MM.1S (cell line): ENCODE data around the gene ZNF507.
A peak's percentile ranks its signal among the peaks of the same experiment; 100 is the strongest.

Source experiments
- DNase-seq: peaks from one replicate; pipeline ENCODE4 v3.0.0-alpha.2; 2015
- H2AFZ ChIP-seq: fragments of 300-600 bp; sonication (generic); 2 replicates; pipeline ENCODE4 v1.6.0; 2016; ENCODE audit warnings: antibody characterized with exemption, low read length
- H3F3A ChIP-seq: fragments of 300-600 bp; sonication (generic); 2 replicates; pipeline ENCODE4 v1.6.1; 2016; ENCODE audit warnings: mild to moderate bottlenecking, antibody characterized with exemption, low read length, moderate library complexity, mixed read lengths; ENCODE audit not compliant: insufficient read depth
- H3K27ac ChIP-seq: fragments of 300-600 bp; sonication (generic); 2 replicates; pipeline ENCODE4 v1.5.1; 2016; ENCODE audit warnings: mild to moderate bottlenecking, low read length
- H3K27me3 ChIP-seq: fragments of 300-600 bp; sonication (generic); replicated peaks from 2 replicates; pipeline ENCODE4 v1.6.0; 2016; ENCODE audit warnings: low read length; ENCODE audit not compliant: insufficient read depth
- H3K36me3 ChIP-seq: fragments of 300-600 bp; sonication (generic); replicated peaks from 2 replicates; pipeline ENCODE4 v1.6.1; 2016; ENCODE audit warnings: mild to moderate bottlenecking, low read length, mixed read lengths; ENCODE audit not compliant: insufficient read depth
- H3K4me1 ChIP-seq: fragments of 300-600 bp; sonication (generic); 2 replicates; pipeline ENCODE4 v1.6.1; 2016; ENCODE audit warnings: low read length, mixed read lengths
- H3K4me2 ChIP-seq: fragments of 300-600 bp; sonication (generic); 2 replicates; pipeline ENCODE4 v1.6.0; 2016; ENCODE audit warnings: low read depth, low read length
- H3K4me3 ChIP-seq: fragments of 300-600 bp; sonication (generic); 2 replicates; pipeline ENCODE4 v1.5.1; 2016; ENCODE audit warnings: low read length, mixed read lengths
- H3K79me2 ChIP-seq: fragments of 300-600 bp; sonication (generic); 2 replicates; pipeline ENCODE4 v1.6.1; 2016; ENCODE audit warnings: mixed run types, low read length, mixed read lengths
- H3K9ac ChIP-seq: fragments of 300-600 bp; sonication (generic); 2 replicates; pipeline ENCODE4 v1.6.1; 2016; ENCODE audit warnings: low read length, mixed read lengths
- H3K9me2 ChIP-seq: fragments of 300-600 bp; sonication (generic); replicated peaks from 2 replicates; pipeline ENCODE4 v1.6.1; 2016; ENCODE audit warnings: mild to moderate bottlenecking, low read length, mixed read lengths; ENCODE audit not compliant: insufficient read depth
- H3K9me3 ChIP-seq: fragments of 300-600 bp; sonication (generic); replicated peaks from 2 replicates; pipeline ENCODE4 v1.6.1; 2016; ENCODE audit warnings: mild to moderate bottlenecking, low read length, mixed read lengths; ENCODE audit not compliant: insufficient read depth
- H4K20me1 ChIP-seq: fragments of 300-600 bp; sonication (generic); 2 replicates; pipeline ENCODE4 v1.6.1; 2016; ENCODE audit warnings: mild to moderate bottlenecking, low read length, moderate library complexity, mixed read lengths; ENCODE audit not compliant: insufficient read depth
- CTCF ChIP-seq: fragments of 300-600 bp; sonication (generic); IDR thresholded peaks from 2 replicates; pipeline ENCODE4 v1.5.1; 2016; ENCODE audit warnings: antibody characterized with exemption, low read length, mixed read lengths
- EZH2 ChIP-seq: fragments of 300-600 bp; sonication (generic); optimal IDR thresholded peaks from 2 replicates; pipeline ENCODE3; 2017; ENCODE audit warnings: low read depth, mild to moderate bottlenecking, antibody characterized with exemption, low read length, mixed read lengths
- EZH2phosphoT487 ChIP-seq: fragments of 300-600 bp; sonication (generic); IDR thresholded peaks from 2 replicates; pipeline ENCODE4 v1.6.1; 2018; ENCODE audit warnings: antibody characterized with exemption, low read length

The ZNF507 gene

GRCh38 chr19:32343550-32344262 lies 1.7 kb upstream of the ZNF507 start:
- Histone ChIP-seq H2AFZ (no peak overlapping the region), H3K4me1 (no peaks in the 10 kb centered on the region), H4K20me1 (no peaks in the 10 kb centered on the region), H3K79me2 (peaks cover 31% of the 10 kb centered on the region), H3K36me3 (no peaks in the 10 kb centered on the region; the same call in 1 of the 2 replicates), H3K27me3 (peaks cover 14% of the 10 kb centered on the region), H3K4me2 (no peak overlapping the region), H3K9me3 (no peaks in the 10 kb centered on the region), H3K9me2 (no peaks in the 10 kb centered on the region), H3K9ac (no peak overlapping the region), H3F3A (no peaks in the 10 kb centered on the region), H3K4me3 (no peak overlapping the region), H3K27ac (no peak overlapping the region)
- TF ChIP-seq CTCF, result no peak
- no peak for TF ChIP-seq EZH2phosphoT487
- no peak for TF ChIP-seq EZH2
- DNase-seq, result no peak

GRCh38 chr19:32346901-32347300 lies 1.5 kb downstream of the ZNF507 start:
- Histone ChIP-seq H3K27ac (no peak overlapping the region), H3K79me2 (peaks cover 53% of the 10 kb centered on the region), H3K9me3 (no peaks in the 10 kb centered on the region), H3K36me3 (peaks cover 3% of the 10 kb centered on the region; the same call in 1 of the 2 replicates), H3K4me2 (peak overlapping the region; percentile 87), H3K9me2 (no peaks in the 10 kb centered on the region), H4K20me1 (no peaks in the 10 kb centered on the region), H3K9ac (peak overlapping the region; percentile 91; the same call in 1 of the 2 replicates), H3K27me3 (peaks cover 14% of the 10 kb centered on the region), H3K4me1 (peaks cover 7% of the 10 kb centered on the region), H3F3A (no peaks in the 10 kb centered on the region), H2AFZ (no peak overlapping the region), H3K4me3 (peak overlapping the region; percentile 99)
- DNase-seq, result no peak
- TF ChIP-seq CTCF (no peak), EZH2 (no peak)

- Histone ChIP-seq H3F3A (no peaks in the 10 kb centered on the region), H3K27ac (no peak overlapping the region), H3K9ac (no peak overlapping the region), H2AFZ (no peak overlapping the region), H3K4me1 (peaks cover 7% of the 10 kb centered on the region), H3K4me3 (no peak overlapping the region), H4K20me1 (no peaks in the 10 kb centered on the region), H3K36me3 (peaks cover 4% of the 10 kb centered on the region; the same call in 1 of the 2 replicates), H3K9me3 (no peaks in the 10 kb centered on the region), H3K79me2 (peaks cover 53% of the 10 kb centered on the region), H3K4me2 (peak overlapping the region; percentile 87), H3K27me3 (peaks cover 7% of the 10 kb centered on the region), H3K9me2 (no peaks in the 10 kb centered on the region)
- no peak for DNase-seq
- TF ChIP-seq EZH2phosphoT487 (no peak), CTCF (no peak), EZH2 (no peak)
Observed at GRCh38 chr19:32347573-32347972, 2.2 kb downstream of the ZNF507 start.
